ENCODE measurements around the gene NCCRP1. TPM values are rescaled to one million over a fixed set of nuclear protein-coding genes. Genes with fewer than 3 reads are reported as not detected.

NCCRP1 gene
- total RNA-seq, 1 experiment from 2014 or later, result not detected

DNA sequence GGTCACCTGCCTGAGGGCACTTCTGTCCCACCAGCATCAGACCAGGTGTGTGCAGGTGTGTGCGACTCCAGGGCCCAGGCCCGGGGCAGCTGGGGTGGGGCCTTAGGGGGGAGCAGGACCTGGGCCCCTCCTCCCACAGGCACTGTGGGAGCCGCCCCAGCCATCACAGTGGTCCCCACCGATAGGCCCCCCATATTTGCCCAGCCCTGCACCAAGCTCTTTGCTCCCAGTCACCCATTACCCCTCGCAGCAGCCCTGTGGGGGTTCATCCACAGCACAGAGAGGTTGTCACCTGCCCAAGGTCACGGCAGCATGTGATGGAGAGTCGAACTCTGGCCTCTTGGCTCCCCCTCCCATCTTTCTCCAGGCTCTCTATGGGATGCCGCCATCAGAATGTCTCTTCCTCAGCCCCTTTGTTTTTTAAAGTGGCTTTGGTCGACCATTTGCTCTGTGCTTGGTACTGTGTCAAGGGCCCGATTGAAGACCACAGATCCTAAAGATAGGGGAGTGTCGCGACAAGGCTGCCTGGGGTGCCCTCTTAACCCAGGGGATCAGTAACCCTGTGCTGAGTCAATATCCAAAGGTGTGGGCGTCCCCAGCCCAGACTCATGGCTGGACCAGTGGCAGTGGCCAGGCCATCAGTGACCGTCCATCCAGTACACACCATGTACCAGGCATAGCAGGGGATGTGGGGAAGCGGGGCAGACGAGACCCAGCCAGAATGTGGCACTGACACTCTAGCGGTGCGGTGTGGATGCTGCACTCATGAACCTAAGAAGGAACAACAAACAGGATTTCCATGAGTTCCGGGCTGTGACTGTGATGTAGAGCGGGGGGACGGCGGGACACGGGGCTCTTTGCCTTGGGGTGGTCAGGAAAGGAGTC lies 28.3 kb upstream of the NCCRP1 start:
- Mint-ChIP-seq H3K27ac (ENCODE audit: low read depth, unreplicated experiment) (no peak overlapping the region), H3K27me3 (ENCODE audit: insufficient read depth, unreplicated experiment) (no peaks in the 10 kb centered on the region), H3K9me3 (ENCODE audit: unreplicated experiment) (no peaks in the 10 kb centered on the region), H3K36me3 (ENCODE audit: insufficient read depth, unreplicated experiment) (peaks cover 6% of the 10 kb centered on the region), H3K4me3 (ENCODE audit: unreplicated experiment) (no peak overlapping the region), H3K4me1 (ENCODE audit: insufficient read depth, unreplicated experiment) (peaks cover 5% of the 10 kb centered on the region)
- CTCF ChIA-PET, result interaction anchor here (0.6 kb wide), 1 partner anchor 183 kb away, joined by 3 read pairs; no protein-coding TSS in a partner anchor
- DNase-seq (ENCODE audit: unreplicated experiment), result no peak
- TF ChIP-seq, protein P1, sequence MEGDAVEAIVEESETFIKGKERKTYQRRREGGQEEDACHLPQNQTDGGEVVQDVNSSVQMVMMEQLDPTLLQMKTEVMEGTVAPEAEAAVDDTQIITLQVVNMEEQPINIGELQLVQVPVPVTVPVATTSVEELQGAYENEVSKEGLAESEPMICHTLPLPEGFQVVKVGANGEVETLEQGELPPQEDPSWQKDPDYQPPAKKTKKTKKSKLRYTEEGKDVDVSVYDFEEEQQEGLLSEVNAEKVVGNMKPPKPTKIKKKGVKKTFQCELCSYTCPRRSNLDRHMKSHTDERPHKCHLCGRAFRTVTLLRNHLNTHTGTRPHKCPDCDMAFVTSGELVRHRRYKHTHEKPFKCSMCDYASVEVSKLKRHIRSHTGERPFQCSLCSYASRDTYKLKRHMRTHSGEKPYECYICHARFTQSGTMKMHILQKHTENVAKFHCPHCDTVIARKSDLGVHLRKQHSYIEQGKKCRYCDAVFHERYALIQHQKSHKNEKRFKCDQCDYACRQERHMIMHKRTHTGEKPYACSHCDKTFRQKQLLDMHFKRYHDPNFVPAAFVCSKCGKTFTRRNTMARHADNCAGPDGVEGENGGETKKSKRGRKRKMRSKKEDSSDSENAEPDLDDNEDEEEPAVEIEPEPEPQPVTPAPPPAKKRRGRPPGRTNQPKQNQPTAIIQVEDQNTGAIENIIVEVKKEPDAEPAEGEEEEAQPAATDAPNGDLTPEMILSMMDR (IDR thresholded peaks at IDR 0.05; ENCODE audit: unreplicated experiment), result no peak
- BruUV-seq (replicated peaks), result no TSS peak
- intact Hi-C loops (cut with micrococcal nuclease), result no loop called here
- POLR2A ChIA-PET, result no interaction called here

DNA sequence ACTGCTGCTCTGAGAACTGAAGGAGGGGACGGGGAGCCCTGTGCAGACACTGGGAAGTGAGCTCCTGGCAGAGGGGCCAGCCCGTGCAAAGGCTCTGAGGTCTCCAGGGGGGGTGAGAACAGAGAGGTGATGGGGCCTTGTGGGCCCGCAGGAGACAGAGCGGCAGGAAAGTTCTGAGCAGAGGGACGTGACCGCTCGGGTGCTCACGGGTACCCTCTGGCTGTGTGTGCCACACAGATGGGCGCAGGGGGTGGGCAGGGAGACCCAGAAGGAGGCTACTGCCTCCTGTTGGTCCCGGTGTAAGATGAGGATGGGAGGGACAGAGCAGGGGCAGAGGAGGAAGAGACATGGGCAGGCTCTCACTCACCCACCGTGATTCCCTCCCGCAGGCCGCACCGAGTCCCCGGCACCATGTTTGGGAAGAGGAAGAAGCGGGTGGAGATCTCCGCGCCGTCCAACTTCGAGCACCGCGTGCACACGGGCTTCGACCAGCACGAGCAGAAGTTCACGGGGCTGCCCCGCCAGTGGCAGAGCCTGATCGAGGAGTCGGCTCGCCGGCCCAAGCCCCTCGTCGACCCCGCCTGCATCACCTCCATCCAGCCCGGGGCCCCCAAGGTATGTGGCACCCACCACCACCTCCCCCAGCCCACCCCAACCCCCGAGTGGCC lies 27.5 kb upstream of the NCCRP1 start:
- TF ChIP-seq, protein P1 (IDR thresholded peaks at IDR 0.05; ENCODE audit: unreplicated experiment), result no peak
- intact Hi-C loops (cut with micrococcal nuclease), result no loop called here
- Mint-ChIP-seq H3K4me1 (ENCODE audit: insufficient read depth, unreplicated experiment) (peaks cover 5% of the 10 kb centered on the region), H3K9me3 (ENCODE audit: unreplicated experiment) (no peaks in the 10 kb centered on the region), H3K36me3 (ENCODE audit: insufficient read depth, unreplicated experiment) (peaks cover 6% of the 10 kb centered on the region), H3K27me3 (ENCODE audit: insufficient read depth, unreplicated experiment) (no peaks in the 10 kb centered on the region), H3K27ac (ENCODE audit: low read depth, unreplicated experiment) (no peak overlapping the region), H3K4me3 (ENCODE audit: unreplicated experiment) (no peak overlapping the region)
- no TSS peak for BruUV-seq (replicated peaks)
- no peak for DNase-seq (ENCODE audit: unreplicated experiment)
- CTCF ChIA-PET, result interaction anchor here (0.6 kb wide), 1 partner anchor 184 kb away, joined by 3 read pairs; no protein-coding TSS in a partner anchor
- POLR2A ChIA-PET, result no interaction called here

- Mint-ChIP-seq H3K36me3 (ENCODE audit: insufficient read depth, unreplicated experiment) (peaks cover 9% of the 10 kb centered on the region), H3K4me1 (ENCODE audit: insufficient read depth, unreplicated experiment) (peaks cover 5% of the 10 kb centered on the region), H3K4me3 (ENCODE audit: unreplicated experiment) (no peak overlapping the region), H3K9me3 (ENCODE audit: unreplicated experiment) (no peaks in the 10 kb centered on the region), H3K27ac (ENCODE audit: low read depth, unreplicated experiment) (no peak overlapping the region), H3K27me3 (ENCODE audit: insufficient read depth, unreplicated experiment) (no peaks in the 10 kb centered on the region)
- ChIA-PET POLR2A (no interaction called here), CTCF (no interaction called here)
- TF ChIP-seq, protein P1 (IDR thresholded peaks at IDR 0.05; ENCODE audit: unreplicated experiment), result no peak
- no TSS peak for BruUV-seq (replicated peaks)
- intact Hi-C loops (cut with micrococcal nuclease), result no loop called here
- DNase-seq (ENCODE audit: unreplicated experiment), result no peak
Observed at GRCh38 chr19:39170386-39171231, 26.2 kb upstream of the NCCRP1 start.
